Measurements from ENCODE around the gene MGAT5.

Gene MGAT5

GRCh38 chr2:134352844-134353243 lies 99.0 kb downstream of the MGAT5 start:
- H3K27ac ChIP-seq: no peak overlapping the region
- no peak overlapping the region for H3K4me3 ChIP-seq (ENCODE audit: low read depth, low read length)
- no peaks in the 10 kb centered on the region for H3K79me2 ChIP-seq
- H3K9ac ChIP-seq: no peak overlapping the region
- H2AFZ ChIP-seq: no peak overlapping the region
- H3K4me1 ChIP-seq: no peaks in the 10 kb centered on the region
- H3K27me3 ChIP-seq (ENCODE audit: control insufficient read depth, insufficient read depth, low read length): no peaks in the 10 kb centered on the region
- TF ChIP-seq, protein P1, sequence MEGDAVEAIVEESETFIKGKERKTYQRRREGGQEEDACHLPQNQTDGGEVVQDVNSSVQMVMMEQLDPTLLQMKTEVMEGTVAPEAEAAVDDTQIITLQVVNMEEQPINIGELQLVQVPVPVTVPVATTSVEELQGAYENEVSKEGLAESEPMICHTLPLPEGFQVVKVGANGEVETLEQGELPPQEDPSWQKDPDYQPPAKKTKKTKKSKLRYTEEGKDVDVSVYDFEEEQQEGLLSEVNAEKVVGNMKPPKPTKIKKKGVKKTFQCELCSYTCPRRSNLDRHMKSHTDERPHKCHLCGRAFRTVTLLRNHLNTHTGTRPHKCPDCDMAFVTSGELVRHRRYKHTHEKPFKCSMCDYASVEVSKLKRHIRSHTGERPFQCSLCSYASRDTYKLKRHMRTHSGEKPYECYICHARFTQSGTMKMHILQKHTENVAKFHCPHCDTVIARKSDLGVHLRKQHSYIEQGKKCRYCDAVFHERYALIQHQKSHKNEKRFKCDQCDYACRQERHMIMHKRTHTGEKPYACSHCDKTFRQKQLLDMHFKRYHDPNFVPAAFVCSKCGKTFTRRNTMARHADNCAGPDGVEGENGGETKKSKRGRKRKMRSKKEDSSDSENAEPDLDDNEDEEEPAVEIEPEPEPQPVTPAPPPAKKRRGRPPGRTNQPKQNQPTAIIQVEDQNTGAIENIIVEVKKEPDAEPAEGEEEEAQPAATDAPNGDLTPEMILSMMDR (IDR thresholded peaks at IDR 0.05): no peak
- H3K9me3 ChIP-seq (ENCODE audit: control insufficient read depth, low read length): no peaks in the 10 kb centered on the region
- no peak overlapping the region for H3K4me2 ChIP-seq (ENCODE audit: low read length)
- no peaks in the 10 kb centered on the region for H3K36me3 ChIP-seq (ENCODE audit: control insufficient read depth, insufficient read depth, low read length)

DNA sequence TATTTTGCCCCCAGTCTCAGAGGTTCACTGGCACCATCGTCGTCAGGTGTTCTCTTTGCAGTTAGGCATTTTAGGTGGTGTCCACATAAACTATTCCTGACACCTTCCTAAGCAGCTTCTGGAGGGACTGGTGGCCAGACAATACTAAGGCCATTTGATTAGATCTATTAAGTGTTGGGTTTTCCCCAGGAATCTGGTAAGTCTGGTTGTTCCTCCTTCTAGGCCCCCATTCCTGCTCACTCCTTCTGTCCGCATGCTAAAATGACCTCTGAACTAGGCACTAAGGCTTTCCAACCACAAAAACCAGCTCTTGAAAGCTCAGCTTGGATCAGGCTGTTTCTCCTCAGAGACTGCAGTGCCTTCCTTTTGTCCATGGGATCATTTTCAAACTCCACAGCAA lies 100.7 kb downstream of the MGAT5 start:
- Histone ChIP-seq H3K27me3 (ENCODE audit: control insufficient read depth, insufficient read depth, low read length) (no peaks in the 10 kb centered on the region), H3K79me2 (no peaks in the 10 kb centered on the region), H3K9me3 (ENCODE audit: control insufficient read depth, low read length) (no peaks in the 10 kb centered on the region), H3K36me3 (ENCODE audit: control insufficient read depth, insufficient read depth, low read length) (no peaks in the 10 kb centered on the region), H3K4me3 (ENCODE audit: low read depth, low read length) (no peak overlapping the region), H3K27ac (no peak overlapping the region), H2AFZ (no peak overlapping the region), H3K4me1 (peaks cover 2% of the 10 kb centered on the region), H3K9ac (no peak overlapping the region), H3K4me2 (ENCODE audit: low read length) (no peak overlapping the region)
- TF ChIP-seq, protein P1 (IDR thresholded peaks at IDR 0.05): no peak

DNA sequence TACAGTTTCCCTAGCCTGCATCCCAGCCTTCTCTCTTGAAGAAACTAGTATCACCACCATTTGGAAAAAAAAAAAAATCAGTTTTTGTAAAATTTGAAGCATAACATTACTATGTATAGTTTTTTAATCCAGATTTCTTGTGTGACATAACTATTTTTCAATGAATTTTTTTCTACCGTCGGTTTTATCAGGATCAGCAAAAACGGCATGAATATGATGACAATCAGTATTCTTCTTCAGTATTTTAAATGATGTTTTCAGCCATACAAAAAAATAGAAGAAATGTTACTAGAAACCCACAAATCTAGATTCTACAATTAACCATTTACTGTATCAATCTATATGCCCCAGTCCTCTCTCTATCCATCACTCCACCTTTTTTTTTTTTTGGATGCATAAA lies 103.9 kb downstream of the MGAT5 start:
- H3K36me3 ChIP-seq (ENCODE audit: control insufficient read depth, insufficient read depth, low read length): no peaks in the 10 kb centered on the region
- TF ChIP-seq, protein P1 (IDR thresholded peaks at IDR 0.05): no peak
- H3K79me2 ChIP-seq: no peaks in the 10 kb centered on the region
- no peak overlapping the region for H3K27ac ChIP-seq
- no peaks in the 10 kb centered on the region for H3K27me3 ChIP-seq (ENCODE audit: control insufficient read depth, insufficient read depth, low read length)
- no peak overlapping the region for H2AFZ ChIP-seq
- peaks cover 3% of the 10 kb centered on the region for H3K4me1 ChIP-seq
- H3K4me2 ChIP-seq (ENCODE audit: low read length): no peak overlapping the region
- H3K9me3 ChIP-seq (ENCODE audit: control insufficient read depth, low read length): no peaks in the 10 kb centered on the region
- no peak overlapping the region for H3K4me3 ChIP-seq (ENCODE audit: low read depth, low read length)
- H3K9ac ChIP-seq: no peak overlapping the region

DNA sequence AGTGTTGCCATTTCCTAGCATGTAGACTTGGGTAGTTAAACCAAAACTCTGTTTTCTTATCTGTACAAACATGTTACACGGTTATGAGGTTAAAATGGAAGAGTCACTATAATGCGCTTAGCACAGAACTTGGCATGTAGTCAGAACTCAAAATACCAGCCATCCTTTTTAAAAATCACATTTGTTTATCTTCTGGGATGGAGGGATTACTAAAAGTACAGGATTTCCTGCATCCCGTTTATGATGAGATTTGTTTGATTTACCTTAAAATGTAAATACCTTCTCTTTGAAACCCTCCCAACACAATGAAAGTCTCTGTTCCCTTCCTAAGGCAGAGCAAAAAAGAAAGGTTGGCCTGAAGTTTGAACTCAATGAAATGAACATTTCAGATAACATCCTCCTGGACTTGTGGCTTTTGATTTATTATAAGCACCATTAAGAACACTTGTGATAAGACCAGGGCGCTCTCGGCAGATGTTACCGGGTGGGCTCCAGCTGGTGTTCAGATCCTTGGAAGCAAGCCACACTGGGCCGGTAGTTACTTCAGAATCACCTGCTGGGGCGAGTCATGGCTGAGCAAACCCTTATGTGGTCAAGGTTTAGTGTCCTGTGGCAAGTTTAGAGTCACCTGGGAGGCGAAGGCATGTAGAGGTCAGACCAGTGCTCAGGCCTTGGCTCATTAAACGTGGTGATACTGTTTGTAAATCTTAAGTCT lies 105.7 kb downstream of the MGAT5 start:
- Histone ChIP-seq H3K79me2 (no peaks in the 10 kb centered on the region), H3K9ac (no peak overlapping the region), H3K4me3 (ENCODE audit: low read depth, low read length) (no peak overlapping the region), H3K36me3 (ENCODE audit: control insufficient read depth, insufficient read depth, low read length) (no peaks in the 10 kb centered on the region), H3K4me1 (peaks cover 3% of the 10 kb centered on the region), H3K9me3 (ENCODE audit: control insufficient read depth, low read length) (no peaks in the 10 kb centered on the region), H3K4me2 (ENCODE audit: low read length) (no peak overlapping the region), H2AFZ (no peak overlapping the region), H3K27me3 (ENCODE audit: control insufficient read depth, insufficient read depth, low read length) (no peaks in the 10 kb centered on the region), H3K27ac (no peak overlapping the region)
- TF ChIP-seq, protein P1 (IDR thresholded peaks at IDR 0.05): no peak

Data from parathyroid adenoma (tissue), 2 donors.